H9 (cell line): ENCODE results near the gene PPIF. TPM values are rescaled to one million over a fixed set of nuclear protein-coding genes. Genes with fewer than 3 reads are reported as not detected.

Source experiments
- DNase-seq: peaks from one replicate; pipeline ENCODE4 v3.0.0-alpha.2; 2017
- H2AFZ ChIP-seq: one replicate; pipeline ENCODE4 v1.6.1; 2013; ENCODE audit warnings: mild to moderate bottlenecking, low read length, control low read depth, moderate library complexity
- H2AK5ac ChIP-seq: 2 replicates; pipeline ENCODE4 v1.6.1; 2013; ENCODE audit warnings: low read length, control low read depth, mixed read lengths; ENCODE audit not compliant: insufficient read length
- H2BK120ac ChIP-seq: one replicate; pipeline ENCODE4 v1.6.1; 2013; ENCODE audit warnings: low read depth, mild to moderate bottlenecking, low read length, control low read depth, inconsistent platforms; ENCODE audit not compliant: poor library complexity, severe bottlenecking
- H2BK12ac ChIP-seq: 2 replicates; pipeline ENCODE4 v1.6.1; 2013; ENCODE audit warnings: low read length, control low read depth, mixed read lengths, low read depth; ENCODE audit not compliant: insufficient read length
- H2BK15ac ChIP-seq: 2 replicates; pipeline ENCODE4 v1.6.1; 2013; ENCODE audit warnings: low read depth, low read length, control low read depth
- H2BK20ac ChIP-seq: one replicate; pipeline ENCODE4 v1.6.1; 2013; ENCODE audit warnings: low read depth, mild to moderate bottlenecking, low read length, control low read depth, inconsistent platforms; ENCODE audit not compliant: poor library complexity, severe bottlenecking
- H2BK5ac ChIP-seq: 2 replicates; pipeline ENCODE4 v1.6.1; 2013; ENCODE audit warnings: low read length, control low read depth, mixed read lengths; ENCODE audit not compliant: insufficient read length
- H3K14ac ChIP-seq: 2 replicates; pipeline ENCODE4 v1.6.1; 2013; ENCODE audit warnings: low read length, control low read depth; ENCODE audit not compliant: insufficient read depth
- H3K18ac ChIP-seq: 2 replicates; pipeline ENCODE4 v1.6.1; 2013; ENCODE audit warnings: low read depth, mild to moderate bottlenecking, mixed read lengths, low read length, control low read depth; ENCODE audit not compliant: insufficient read length
- H3K23ac ChIP-seq: 2 replicates; pipeline ENCODE4 v1.6.1; 2013; ENCODE audit warnings: low read length, control low read depth, mixed read lengths, low read depth; ENCODE audit not compliant: insufficient read length
- H3K23me2 ChIP-seq: 2 replicates; pipeline ENCODE4 v1.6.1; 2013; ENCODE audit warnings: low read depth, mild to moderate bottlenecking, mixed read lengths, low read length, control low read depth; ENCODE audit not compliant: insufficient read length, poor library complexity, severe bottlenecking
- H3K27ac ChIP-seq: 2 replicates; pipeline ENCODE4 v1.5.1; 2013; ENCODE audit warnings: low read length, control low read depth, mixed read lengths, low read depth; ENCODE audit not compliant: insufficient read length
- H3K27me3 ChIP-seq: 2 replicates; pipeline ENCODE4 v1.6.1; 2013; ENCODE audit warnings: low read length, control low read depth, inconsistent platforms; ENCODE audit not compliant: insufficient read depth
- H3K4ac ChIP-seq: 2 replicates; pipeline ENCODE4 v1.6.1; 2013; ENCODE audit warnings: low read depth, mild to moderate bottlenecking, control low read depth, inconsistent platforms, low read length, moderate library complexity
- H3K4me1 ChIP-seq: 2 replicates; pipeline ENCODE4 v1.6.1; 2013; ENCODE audit warnings: low read length, control low read depth, inconsistent platforms; ENCODE audit not compliant: insufficient read depth
- H3K4me2 ChIP-seq: 2 replicates; pipeline ENCODE4 v1.6.1; 2013; ENCODE audit warnings: low read length, control low read depth, mixed read lengths; ENCODE audit not compliant: insufficient read length, insufficient read depth
- H3K56ac ChIP-seq: 2 replicates; pipeline ENCODE4 v1.6.1; 2013; ENCODE audit warnings: low read depth, mild to moderate bottlenecking, mixed read lengths, low read length, control low read depth; ENCODE audit not compliant: insufficient read length
- H3K79me1 ChIP-seq: 2 replicates; pipeline ENCODE4 v1.6.1; 2013; ENCODE audit warnings: low read depth, mild to moderate bottlenecking, moderate library complexity, low read length, control low read depth, inconsistent platforms; ENCODE audit not compliant: insufficient read depth, poor library complexity, severe bottlenecking
- H3K79me2 ChIP-seq: 2 replicates; pipeline ENCODE4 v1.6.1; 2013; ENCODE audit warnings: low read length, control low read depth, inconsistent platforms; ENCODE audit not compliant: insufficient read depth
- H3K9ac ChIP-seq: 2 replicates; pipeline ENCODE4 v1.6.1; 2013; ENCODE audit warnings: low read length, control low read depth, mixed read lengths; ENCODE audit not compliant: insufficient read length; ENCODE audit errors: extremely low read depth
- H3K9me3 ChIP-seq: one replicate; pipeline ENCODE4 v1.6.1; 2013; ENCODE audit warnings: low read depth, low read length, inconsistent platforms; ENCODE audit not compliant: control insufficient read depth
- H3T11ph ChIP-seq: one replicate; pipeline ENCODE4 v1.6.1; 2013; ENCODE audit warnings: mild to moderate bottlenecking, low read length, control low read depth, inconsistent platforms
- H4K20me1 ChIP-seq: one replicate; pipeline ENCODE4 v1.6.1; 2013; ENCODE audit not compliant: control insufficient read depth, insufficient read length, insufficient read depth
- H4K5ac ChIP-seq: 2 replicates; pipeline ENCODE4 v1.6.1; 2013; ENCODE audit warnings: low read depth, mild to moderate bottlenecking, mixed read lengths, low read length, control low read depth; ENCODE audit not compliant: insufficient read length
- H4K8ac ChIP-seq: replicated peaks from 2 replicates; pipeline ENCODE4 v1.6.1; 2013; ENCODE audit warnings: low read length, control low read depth, mixed read lengths, low read depth; ENCODE audit not compliant: insufficient read length
- H4K91ac ChIP-seq: 2 replicates; pipeline ENCODE4 v1.6.1; 2013; ENCODE audit warnings: low read depth, mild to moderate bottlenecking, moderate library complexity, mixed read lengths, low read length, control low read depth; ENCODE audit not compliant: insufficient read length
- H3K27ac Mint-ChIP-seq, 3 experiments: 2 replicates in 2 of 3; 3 replicates in 1 of 3; pipeline ENCODE4 v1.8.0; 2020 to 2021; ENCODE audit warnings: mixed read lengths in 3 of 3, mild to moderate bottlenecking in 1 of 3, moderate library complexity in 1 of 3
- H3K27me3 Mint-ChIP-seq: 2 replicates; pipeline ENCODE4 v1.8.0; 2021; ENCODE audit warnings: low read depth, mild to moderate bottlenecking, moderate library complexity, mixed read lengths
- H3K36me3 Mint-ChIP-seq, 3 experiments: 2 replicates in 2 of 3; 3 replicates in 1 of 3; pipeline ENCODE4 v1.8.0; 2020 to 2021; ENCODE audit warnings: low read depth in 3 of 3, mixed read lengths in 3 of 3; ENCODE audit not compliant: insufficient read depth in 1 of 3
- H3K4me1 Mint-ChIP-seq, 2 experiments: 2 replicates each; pipeline ENCODE4 v1.8.0; 2020; ENCODE audit warnings: mixed read lengths in 2 of 2
- H3K4me3 Mint-ChIP-seq, 2 experiments: 2 replicates in 1 of 2; 3 replicates in 1 of 2; pipeline ENCODE4 v1.8.0; 2020 to 2021; ENCODE audit warnings: mild to moderate bottlenecking in 2 of 2, mixed read lengths in 2 of 2, moderate library complexity in 1 of 2
- H3K9me3 Mint-ChIP-seq, 2 experiments: 2 replicates in 1 of 2; 3 replicates in 1 of 2; pipeline ENCODE4 v1.8.0; 2020; ENCODE audit warnings: mild to moderate bottlenecking in 2 of 2, mixed read lengths in 2 of 2, moderate library complexity in 1 of 2
- CTCF ChIP-seq: fragments of 200-600 bp; sonication (generic); conservative IDR thresholded peaks from 3 replicates; pipeline ENCODE4 v1.8.0; 2021; ENCODE audit warnings: antibody characterized with exemption, mild to moderate bottlenecking
- WGBS: extraction: QIAGEN DNeasy Blood & Tissue Kit; methylation state at CpG from one replicate; pipeline ENCODE4 v1.1.7; 2013; ENCODE audit warnings: missing lambda C conversion rate, low lambda C conversion rate, mixed read lengths; ENCODE audit not compliant: insufficient read length; ENCODE audit errors: extremely low coverage; 5-methylcytosine and 5-hydroxymethylcytosine counted together
- total RNA-seq: library from RNA; stranded (reverse); gene quantifications from 2 replicates; pipeline ENCODE4 v1.2.1, GENCODE V29; 2021

Gene PPIF
- total RNA-seq, 1 experiment from 2014 or later, result 79.7 TPM

- H3K27me3 ChIP-seq, result no peaks in the 10 kb centered on the region
- no peak overlapping the region for H2BK120ac ChIP-seq
- peaks cover 3% of the 10 kb centered on the region for H3K23me2 ChIP-seq
- no peak overlapping the region for H3K23ac ChIP-seq
- no peak overlapping the region for H3K14ac ChIP-seq
- H3K79me2 ChIP-seq, result no peaks in the 10 kb centered on the region
- H3K4me2 ChIP-seq, result no peak overlapping the region
- no peak overlapping the region for H2AK5ac ChIP-seq
- H3K27ac ChIP-seq, result no peak overlapping the region
- no peaks in the 10 kb centered on the region for H3K9me3 ChIP-seq
- H2AFZ ChIP-seq, result no peak overlapping the region
- Mint-ChIP-seq H3K27ac (no peak overlapping the region), H3K9me3 (no peaks in the 10 kb centered on the region), H3K27me3 (no peaks in the 10 kb centered on the region; the same call in 1 of the 2 replicates), H3K4me1 (peaks cover 39 to 44% of the 10 kb centered on the region in 2 experiments), H3K36me3 (peaks cover 0 to 2% (median 0%) of the 10 kb centered on the region in 3 experiments; a peak in 1 of 7 replicates), H3K4me3 (no peak overlapping the region)
- no peak overlapping the region for H2BK5ac ChIP-seq
- H3K56ac ChIP-seq, result no peak overlapping the region
- no peak overlapping the region for H2BK15ac ChIP-seq
- no peak overlapping the region for H2BK12ac ChIP-seq
- no peak overlapping the region for H2BK20ac ChIP-seq
- H3K4me1 ChIP-seq, result peaks cover 6% of the 10 kb centered on the region; the same call in 1 of the 2 replicates
- H3K9ac ChIP-seq, result no peak overlapping the region
- no peak overlapping the region for H3T11ph ChIP-seq
- H4K8ac ChIP-seq, result no peak overlapping the region
- no peak overlapping the region for H4K5ac ChIP-seq
- no peak overlapping the region for H3K18ac ChIP-seq
- DNase-seq, result peak; percentile 60
- no peak overlapping the region for H3K4ac ChIP-seq
- no peaks in the 10 kb centered on the region for H4K20me1 ChIP-seq
- TF ChIP-seq CTCF, result peak; percentile 90
- H4K91ac ChIP-seq, result no peak overlapping the region
- WGBS, result no CpG with 5 or more reads among the region's 11 CpGs
- H3K79me1 ChIP-seq, result no peaks in the 10 kb centered on the region
Observed at GRCh38 chr10:79400146-79401004, 53.1 kb downstream of the PPIF start.
